HepG2 (cell line): ENCODE data around the gene GLUL. TPM values are rescaled to one million over a fixed set of nuclear protein-coding genes. Genes with fewer than 3 reads are reported as not detected.

Experiments
- ATAC-seq: fragments of 200-7000 bp; cut with Tn5 transposase; 3 replicates; pipeline ENCODE4 v1.9.1; 2020; ENCODE audit warnings: mild to moderate bottlenecking, moderate library complexity
- BruUV-seq: library from RNA; stranded (reverse); fragments of 400-500 nt; replicated peaks from 2 replicates; lab custom pipeline; 2021; lab: Mats Ljungman, UMichigan
- CTCF ChIA-PET: fragments of 300-600 bp; formaldehyde crosslinking; extraction: SDS; loops from one replicate; lab custom pipeline; 2021; ENCODE audit warnings: low total read pairs, inconsistent platforms, low intra/inter-chr PET ratio; lab: Yijun Ruan, JAX
- POLR2A ChIA-PET: fragments of 350-600 bp; sonication (Branson Sonifier 250); formaldehyde crosslinking; loops from one replicate; lab custom pipeline; 2020; ENCODE audit warnings: antibody characterized with exemption, inconsistent platforms; lab: Yijun Ruan, JAX
- DNase-seq: peaks from one replicate; pipeline ENCODE4 v3.0.0-alpha.2; 2015; ENCODE audit warnings: low spot score
- FAIRE-seq: peaks from 3 replicates; lab custom pipeline; 2011; peaks lifted over from hg19 to GRCh38; lab: Jason Lieb, UNC
- H2AFZ ChIP-seq: one replicate; pipeline ENCODE4 v1.6.1; 2011; ENCODE audit warnings: low read length, inconsistent platforms
- H3K27ac ChIP-seq: fragments of 300-600 bp; 3 replicates; pipeline ENCODE4 v1.8.0; 2011; ENCODE audit warnings: mixed run types, mild to moderate bottlenecking, mixed read lengths, low read length, inconsistent platforms; ENCODE audit not compliant: insufficient read depth; ENCODE audit errors: extremely low read length
- H3K27me3 ChIP-seq, 2 experiments: fragments of 200-600 bp in 1 of 2; 2 replicates in 1 of 2; 3 replicates in 1 of 2; pipeline versions ENCODE4 v1.6.0 to v1.8.0; 2011; ENCODE audit warnings: low read length in 2 of 2, mild to moderate bottlenecking in 2 of 2, moderate library complexity in 2 of 2, inconsistent platforms in 1 of 2; ENCODE audit not compliant: insufficient read depth in 2 of 2, control insufficient read depth in 1 of 2
- H3K36me3 ChIP-seq, 2 experiments: fragments of 200-600 bp in 1 of 2; replicated peaks in 1 of 2; 2 replicates in 1 of 2; 3 replicates in 1 of 2; pipeline versions ENCODE4 v1.5.1 to v1.8.0; 2011; ENCODE audit warnings: low read length in 2 of 2, inconsistent platforms in 1 of 2; ENCODE audit not compliant: insufficient read depth in 2 of 2, control insufficient read depth in 1 of 2
- H3K4me1 ChIP-seq: 2 replicates; pipeline ENCODE4 v1.5.1; 2012; ENCODE audit warnings: low read length, inconsistent platforms; ENCODE audit not compliant: insufficient read depth
- H3K4me2 ChIP-seq: 2 replicates; pipeline ENCODE4 v1.6.0; 2011; ENCODE audit warnings: low read depth, low read length, inconsistent platforms
- H3K4me3 ChIP-seq, 3 experiments: fragments of 200-600 bp in 1 of 3; sonication (generic), shearing (Covaris generic) in 1 of 3; replicated peaks in 1 of 3; 2 replicates each; pipeline ENCODE4 v1.5.1; 2011 to 2016; ENCODE audit warnings: low read length in 3 of 3, inconsistent platforms in 2 of 3, low read depth in 2 of 3, mild to moderate bottlenecking in 2 of 3, control low read depth in 1 of 3, mixed read lengths in 1 of 3; ENCODE audit not compliant: insufficient read depth in 1 of 3
- H3K79me2 ChIP-seq: one replicate; pipeline ENCODE4 v1.6.1; 2011; ENCODE audit warnings: low read length, inconsistent platforms; ENCODE audit not compliant: insufficient read depth
- H3K9ac ChIP-seq: 2 replicates; pipeline ENCODE4 v1.6.0; 2011; ENCODE audit warnings: mild to moderate bottlenecking, low read depth, low read length, inconsistent platforms; ENCODE audit not compliant: insufficient read depth
- H3K9me3 ChIP-seq: 2 replicates; pipeline ENCODE4 v1.5.1; 2012; ENCODE audit warnings: mild to moderate bottlenecking, low read length
- H4K20me1 ChIP-seq: 2 replicates; pipeline ENCODE4 v1.6.0; 2011; ENCODE audit warnings: inconsistent platforms, mild to moderate bottlenecking, low read length, moderate library complexity; ENCODE audit not compliant: insufficient read depth
- ASH2L ChIP-seq: fragments of 300-600, 200-600 bp; sonication (generic); IDR thresholded peaks from 2 replicates; pipeline ENCODE4 v1.7.0; 2017; ENCODE audit warnings: low read depth, mild to moderate bottlenecking, moderate library complexity, mixed read lengths, low read length; ENCODE audit not compliant: insufficient read length
- CEBPZ ChIP-seq: IDR thresholded peaks from 2 replicates; pipeline ENCODE4 v1.6.1; 2012; ENCODE audit warnings: low read length, improper control_type of control experiment
- MLLT10 ChIP-seq: sonication (generic); formaldehyde crosslinking; IDR thresholded peaks from 2 replicates; pipeline ENCODE4 v1.4.0; 2020; ENCODE audit warnings: missing genetic modification reagents
- NR2F2 ChIP-seq: IDR thresholded peaks from 2 replicates; pipeline ENCODE4 v1.6.1; 2012; ENCODE audit warnings: low read depth, inconsistent platforms, borderline replicate concordance
- PITX1 ChIP-seq: sonication (generic); formaldehyde crosslinking; IDR thresholded peaks from 2 replicates; pipeline ENCODE4 v1.5.1; 2020; ENCODE audit warnings: mild to moderate bottlenecking, missing genetic modification reagents
- POGZ ChIP-seq: sonication (generic); formaldehyde crosslinking; IDR thresholded peaks from 2 replicates; pipeline ENCODE4 v1.4.0; 2020; ENCODE audit warnings: mild to moderate bottlenecking, missing genetic modification reagents
- POLR2AphosphoS2 ChIP-seq: IDR thresholded peaks from 2 replicates; pipeline ENCODE4 v1.6.1; 2011; ENCODE audit warnings: low read depth, low read length, improper control_type of control experiment
- RARG ChIP-seq: sonication (generic); formaldehyde crosslinking; IDR thresholded peaks from 2 replicates; pipeline ENCODE4 v1.4.0; 2020; ENCODE audit warnings: low read depth, mild to moderate bottlenecking, missing genetic modification reagents
- RBM22 ChIP-seq: fragments of 200-400 bp; formaldehyde crosslinking; optimal IDR thresholded peaks from 2 replicates; pipeline ENCODE3; 2017; ENCODE audit warnings: mild to moderate bottlenecking, low read length, moderate library complexity
- ZBTB34 ChIP-seq: sonication (generic); formaldehyde crosslinking; IDR thresholded peaks from 2 replicates; pipeline ENCODE4 v1.8.0; 2022; ENCODE audit warnings: mild to moderate bottlenecking, missing genetic modification reagents
- ZNF770 ChIP-seq: sonication (generic); formaldehyde crosslinking; IDR thresholded peaks from 2 replicates; pipeline ENCODE4 v1.5.0; 2020; ENCODE audit warnings: mild to moderate bottlenecking, missing genetic modification reagents
- WGBS: methylation state at CpG from one replicate; pipeline ENCODE4 v1.1.6; 2017; ENCODE audit warnings: low lambda C conversion rate; 5-methylcytosine and 5-hydroxymethylcytosine counted together
- in situ Hi-C: cut with HindIII; loops from 2 replicates; pipeline ENCODE4 v1.10.0; 2017; ENCODE audit warnings: low pct_unique_long_range_greater_than_20kb; ENCODE audit not compliant: extremely low pct_ligation_motif_present
- intact Hi-C: fragments of 100-400 bp; cut with micrococcal nuclease; formaldehyde crosslinking; loops from one replicate; pipeline ENCODE4 v1.10.0; 2022; ENCODE audit not compliant: unreplicated experiment
- polyA plus RNA-seq, 8 experiments: library from polyadenylated mRNA; depleted of rRNA in 3 of 8; stranded (reverse) in 7 of 8; unstranded in 1 of 8; fragments of >200 nt; fragmentation: Illumina TruSeq in 4 of 8; extraction: Trizol in 4 of 8; gene quantifications; 2 replicates each; pipeline versions ENCODE4 v1.2.1 to v1.2.3, GENCODE V29; 2011 to 2016; ENCODE audit warnings: low read depth in 4 of 8, missing spikeins in 1 of 8, mixed read lengths in 1 of 8; ENCODE audit not compliant: insufficient read depth in 1 of 8
- total RNA-seq, 5 experiments: library from RNA; depleted of rRNA; stranded (reverse); fragments of >200 nt; fragmentation: Illumina TruSeq; extraction: Trizol; gene quantifications; 2 replicates each; pipeline ENCODE4 v1.2.3, GENCODE V29; 2016; ENCODE audit warnings: low read depth in 1 of 5

Gene GLUL
- total and polyA plus RNA-seq, 2 of the 13 experiments (the other 11 are each of a cell fraction or from before 2014, with no cell fraction given): 423 to 827 TPM

- ATAC-seq: no peak
- no peaks in the 10 kb centered on the region for H3K27me3 ChIP-seq
- no peak overlapping the region for H3K4me2 ChIP-seq
- no peak overlapping the region for H3K4me3 ChIP-seq
- no peaks in the 10 kb centered on the region for H3K9me3 ChIP-seq
- H3K36me3 ChIP-seq: peaks cover 29 to 62% of the 10 kb centered on the region in 2 experiments
- H3K79me2 ChIP-seq: peaks cover 23% of the 10 kb centered on the region
- ChIA-PET CTCF (no interaction called here), POLR2A (interaction anchor here (1.1 kb wide), 1 partner anchor 22 kb away, joined by 4 read pairs; no protein-coding TSS in a partner anchor)
- H2AFZ ChIP-seq: no peak overlapping the region
- peaks cover 69% of the 10 kb centered on the region for H3K4me1 ChIP-seq
- in situ Hi-C loops: no loop called here
- 93% methylated on average over 7 of the region's 7 CpGs for WGBS
- H4K20me1 ChIP-seq: peaks cover 60% of the 10 kb centered on the region
- H3K27ac ChIP-seq: no peak overlapping the region
- no peak for FAIRE-seq
- DNase-seq: no peak
- no peak overlapping the region for H3K9ac ChIP-seq
- TF ChIP-seq ZNF770 (no peak), POGZ (CRISPR knock-in tag) (no peak), MLLT10 (CRISPR knock-in tag) (no peak), RARG (CRISPR knock-in tag) (no peak), CEBPZ (no peak), ASH2L (no peak), RBM22 (peak; percentile 95), NR2F2 (no peak), PITX1 (CRISPR knock-in tag) (no peak), POLR2AphosphoS2 (0 out of 2 replicates have a peak, but pooled peaks have one; percentile 42), ZBTB34 (CRISPR knock-in tag) (no peak)
- TF ChIP-seq, all 625 proteins: peak for 2
- intact Hi-C loops: no loop called here
- BruUV-seq: no TSS peak
Observed at GRCh38 chr1:182383934-182384333, 7.7 kb downstream of the GLUL start.
